GM19238 (cell line): ENCODE measurements around the gene RAB2B.

Experiments used
- DNase-seq: peaks from one replicate; pipeline ENCODE4 v3.0.0; 2011; ENCODE audit warnings: low spot score; ENCODE audit not compliant: insufficient read length

The RAB2B gene

GRCh38 chr14:21476925-21477681 lies at the start of gene RAB2B, which contains the start of gene TOX4:
Gene RAB2B, minus strand, starts transcription at chr14:21476959. Its CDS starts 87 bp downstream, at chr14:21476872.
Gene TOX4, plus strand, starts transcription at chr14:21477195. Its CDS starts 84 bp downstream, at chr14:21477279.
- peak; percentile 82 for DNase-seq

GRCh38 chr14:21525962-21526671 lies 49.4 kb upstream of the RAB2B start, which contains the start of gene SALL2:
Gene SALL2, minus strand, starts transcription at chr14:21526346. Its CDS starts 219 bp downstream, at chr14:21526127.
- peak; percentile 37 for DNase-seq

GRCh38 chr14:21525571-21525961 lies 48.8 kb upstream of the RAB2B start:
- DNase-seq: no peak

- DNase-seq: no peak
These were observed 48.1 kb upstream of the RAB2B start for GRCh38 chr14:21524575-21525490.

- no peak for DNase-seq
These were observed 46.4 kb upstream of the RAB2B start for GRCh38 chr14:21523203-21523602.

- DNase-seq: no peak
These were observed 44.7 kb upstream of the RAB2B start for GRCh38 chr14:21521501-21521900.

GRCh38 chr14:21520767-21521166 lies 44.0 kb upstream of the RAB2B start:
- DNase-seq: no peak

- DNase-seq: no peak
These were observed 42.0 kb upstream of the RAB2B start for GRCh38 chr14:21518725-21519124.

- no peak for DNase-seq
These were observed 37.6 kb upstream of the RAB2B start for GRCh38 chr14:21514341-21514740.

GRCh38 chr14:21510735-21511657 lies 34.2 kb upstream of the RAB2B start, which contains the start of gene METTL3:
Gene METTL3, minus strand, starts transcription at chr14:21511340. Its CDS starts 117 bp downstream, at chr14:21511223.
- peak; percentile 85 for DNase-seq

- DNase-seq: no peak
These were observed 32.8 kb upstream of the RAB2B start for GRCh38 chr14:21509432-21510143.

GRCh38 chr14:21506557-21506956 lies 29.8 kb upstream of the RAB2B start:
- DNase-seq: no peak

GRCh38 chr14:21505012-21505553 lies 28.3 kb upstream of the RAB2B start:
- DNase-seq: no peak

GRCh38 chr14:21503376-21503775 lies 26.6 kb upstream of the RAB2B start:
- DNase-seq: no peak

GRCh38 chr14:21501568-21501967 lies 24.8 kb upstream of the RAB2B start:
- no peak for DNase-seq

GRCh38 chr14:21498540-21499526 lies 22.1 kb upstream of the RAB2B start:
- no peak for DNase-seq

- no peak for DNase-seq
These were observed 19.7 kb upstream of the RAB2B start for GRCh38 chr14:21496453-21496852.
